HG02759 (cell line): ENCODE data around the gene TNFAIP3.
"Not testable (repeated sequence)": the region's sequence is repeated elsewhere in the genome, so short reads cannot be mapped to it uniquely, and the experiment has no call there.

Experiments used
- ATAC-seq: cut with Tn5 transposase; IDR thresholded peaks from one replicate; pipeline ENCODE4 v1.9.1; 2021; ENCODE audit warnings: mild to moderate bottlenecking, moderate library complexity; ENCODE audit not compliant: unreplicated experiment

TNFAIP3 gene

DNA sequence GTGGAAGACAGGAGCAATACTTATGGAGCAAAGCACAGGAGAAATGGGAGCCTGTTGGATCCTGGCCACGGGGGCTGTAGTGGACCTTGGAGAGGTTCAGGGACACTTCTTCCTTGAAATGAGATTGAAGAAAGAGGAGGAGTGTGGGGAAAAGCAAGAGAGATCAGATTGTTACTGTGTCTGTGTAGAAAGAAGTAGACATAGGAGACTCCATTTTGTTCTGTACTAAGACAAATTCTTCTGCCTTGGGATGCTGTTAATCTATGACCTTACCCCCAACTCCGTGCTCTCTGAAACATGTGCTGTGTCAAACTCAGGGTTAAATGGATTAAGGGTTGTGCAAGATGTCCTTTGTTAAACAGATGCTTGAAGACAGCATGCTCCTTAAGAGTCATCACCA lies 22.7 kb upstream of the TNFAIP3 start:
- not testable (repeated sequence) for ATAC-seq

DNA sequence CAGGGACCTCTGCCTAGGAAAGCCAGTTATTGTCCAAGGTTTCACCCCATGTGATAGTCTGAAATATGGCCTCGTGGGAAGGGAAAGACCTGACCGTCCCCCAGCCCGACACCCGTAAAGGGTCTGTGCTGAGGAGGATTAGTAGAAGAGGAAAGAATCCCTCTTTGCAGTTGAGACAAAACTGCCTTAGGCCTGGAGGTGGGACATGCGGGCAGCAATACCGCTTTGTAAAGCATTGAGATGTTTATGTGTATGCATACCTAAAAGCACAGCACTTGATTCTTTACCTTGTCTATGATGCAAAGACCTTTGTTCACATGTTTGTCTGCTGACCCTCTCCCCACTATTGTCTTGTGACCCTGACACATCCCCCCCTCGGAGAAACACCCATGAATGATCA lies 22.3 kb upstream of the TNFAIP3 start:
- ATAC-seq: not testable (repeated sequence)

DNA sequence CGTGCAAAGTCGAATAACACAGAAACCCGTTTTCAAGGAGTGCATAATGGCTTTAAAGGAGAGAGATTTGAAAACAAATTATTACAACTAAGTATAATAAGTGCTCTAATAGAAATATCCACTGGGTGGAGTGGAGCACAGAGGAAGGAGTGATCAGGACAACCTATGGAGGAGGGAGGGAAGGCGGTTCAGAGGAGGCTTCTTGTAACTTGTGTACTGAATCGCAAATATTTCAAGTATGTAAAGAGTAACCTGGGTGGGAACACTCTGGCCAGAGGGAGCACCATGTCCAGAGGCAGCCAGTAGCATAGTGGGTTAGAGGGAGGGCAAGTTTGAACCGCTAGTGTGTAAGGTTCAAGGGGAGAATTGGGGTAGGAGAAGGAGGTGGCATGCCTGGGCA lies 21.6 kb upstream of the TNFAIP3 start:
- no peak for ATAC-seq

DNA sequence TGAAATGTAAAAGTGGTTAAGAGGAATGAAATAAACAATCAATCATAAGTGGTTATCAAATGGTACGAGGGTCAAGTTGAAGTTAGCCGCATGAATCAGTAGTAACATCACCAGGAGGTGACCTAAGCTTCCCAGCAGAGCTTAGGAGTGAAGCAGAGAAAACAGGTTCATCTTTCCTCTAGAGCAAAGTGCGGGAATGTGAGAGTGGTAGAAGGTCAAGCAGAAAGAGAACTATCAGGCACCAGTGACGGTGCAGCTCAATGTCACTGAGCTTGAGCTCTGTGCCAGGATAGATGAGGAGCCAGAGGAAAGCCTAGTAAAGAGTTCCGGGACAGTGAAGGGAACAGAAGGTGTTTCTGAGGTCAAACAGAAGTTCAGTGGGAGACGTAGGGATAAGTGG lies 20.8 kb upstream of the TNFAIP3 start:
- no peak for ATAC-seq

DNA sequence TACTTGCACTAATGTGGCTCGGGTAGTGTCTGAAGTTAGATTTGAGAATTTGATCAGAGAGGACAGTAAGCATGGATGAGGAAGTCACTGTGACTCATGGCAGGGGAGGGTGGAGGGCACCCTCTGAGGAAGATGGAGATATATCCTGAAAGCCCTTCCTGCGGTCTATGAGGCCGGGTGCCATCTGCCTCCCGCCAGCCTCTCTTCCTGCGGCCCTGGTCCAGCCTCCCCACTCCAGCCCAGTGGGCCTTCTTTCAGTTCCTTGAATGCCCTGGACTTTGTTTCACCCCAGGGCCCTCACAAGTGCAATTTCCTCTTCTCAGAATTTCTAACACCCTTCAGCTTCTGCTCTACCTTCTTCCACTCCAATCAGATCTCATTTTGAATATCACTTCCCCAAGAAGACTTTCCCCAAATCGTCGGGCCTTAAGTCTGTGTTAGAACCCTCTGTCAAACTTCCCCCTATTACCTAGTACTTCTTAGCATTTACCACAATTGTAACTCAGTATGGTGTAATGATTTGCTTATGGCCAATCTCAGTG lies 20.2 kb upstream of the TNFAIP3 start:
- ATAC-seq: peak; percentile 64

DNA sequence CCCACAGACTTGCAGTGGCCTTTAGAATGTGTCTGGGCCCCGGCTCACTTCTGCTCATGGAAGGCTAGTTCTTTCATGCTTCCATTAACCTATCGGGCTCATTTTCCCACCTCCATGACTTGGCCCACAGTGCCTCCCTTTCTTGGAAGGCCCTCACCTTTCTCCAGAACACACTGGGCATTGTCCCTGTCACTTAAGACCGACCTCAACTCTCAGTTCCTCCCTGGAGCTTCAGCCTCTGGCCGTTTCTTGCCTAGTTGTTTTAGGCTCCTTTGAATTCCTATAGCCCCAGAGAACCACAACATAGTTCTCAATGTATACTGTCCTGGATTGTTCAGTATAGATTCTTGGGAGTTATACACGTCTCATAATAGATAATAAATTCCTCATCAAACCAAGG lies 19.3 kb upstream of the TNFAIP3 start:
- ATAC-seq: no peak

DNA sequence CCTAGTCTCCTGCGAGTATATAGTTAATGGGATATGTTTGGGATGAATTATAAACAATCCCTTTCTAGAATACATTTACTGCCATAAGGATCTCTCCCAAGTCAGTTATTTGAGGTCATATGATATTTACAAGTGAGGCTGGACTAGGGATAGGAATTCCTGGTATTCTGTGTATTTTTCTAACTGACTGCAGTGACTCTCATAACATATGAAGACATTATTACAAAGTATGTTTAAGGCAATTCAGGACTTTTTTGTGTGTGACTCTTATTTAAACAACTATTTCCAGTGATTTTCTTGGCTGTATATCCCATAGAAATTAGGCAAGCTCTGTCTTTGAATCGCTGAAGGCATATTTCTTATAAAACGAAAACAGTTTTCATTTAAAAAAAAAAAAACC lies 18.4 kb upstream of the TNFAIP3 start:
- ATAC-seq: no peak

DNA sequence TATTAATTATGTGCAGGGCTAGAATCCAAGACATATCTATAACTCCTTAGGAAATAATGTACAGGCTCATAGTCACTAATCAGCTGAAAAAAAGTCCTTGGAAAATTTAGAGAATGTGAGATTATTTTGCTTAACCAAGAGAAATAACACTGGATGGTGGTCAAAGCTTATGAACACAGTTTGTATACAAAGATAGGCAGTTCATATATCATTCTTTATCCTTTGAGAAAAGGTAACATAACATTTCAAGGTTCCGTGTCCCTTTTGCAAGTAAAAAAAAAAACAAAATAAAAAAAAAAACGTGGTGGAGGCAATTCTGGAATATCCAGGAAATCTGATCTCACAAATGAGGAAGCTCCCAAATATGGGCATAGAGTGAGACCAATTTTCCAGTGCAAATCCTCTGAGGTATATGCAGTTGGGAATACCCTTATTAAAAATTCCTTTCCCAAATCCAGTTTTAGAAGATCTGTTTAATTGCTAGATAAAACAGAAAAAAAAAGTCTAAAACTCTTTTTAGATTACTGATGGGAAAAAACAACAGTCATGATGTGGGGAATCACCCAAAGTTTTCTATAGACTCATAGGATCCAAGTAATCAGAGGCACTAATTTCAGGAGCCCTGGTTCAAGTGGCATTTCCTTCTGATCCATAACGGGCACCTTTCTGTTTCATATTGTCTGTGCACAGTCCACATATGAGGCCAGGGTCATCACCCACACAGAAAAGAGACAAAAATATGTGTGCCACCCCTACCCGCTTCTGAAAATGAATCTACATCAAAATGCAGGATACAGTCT lies 17.7 kb upstream of the TNFAIP3 start:
- ATAC-seq: peak; percentile 46

DNA sequence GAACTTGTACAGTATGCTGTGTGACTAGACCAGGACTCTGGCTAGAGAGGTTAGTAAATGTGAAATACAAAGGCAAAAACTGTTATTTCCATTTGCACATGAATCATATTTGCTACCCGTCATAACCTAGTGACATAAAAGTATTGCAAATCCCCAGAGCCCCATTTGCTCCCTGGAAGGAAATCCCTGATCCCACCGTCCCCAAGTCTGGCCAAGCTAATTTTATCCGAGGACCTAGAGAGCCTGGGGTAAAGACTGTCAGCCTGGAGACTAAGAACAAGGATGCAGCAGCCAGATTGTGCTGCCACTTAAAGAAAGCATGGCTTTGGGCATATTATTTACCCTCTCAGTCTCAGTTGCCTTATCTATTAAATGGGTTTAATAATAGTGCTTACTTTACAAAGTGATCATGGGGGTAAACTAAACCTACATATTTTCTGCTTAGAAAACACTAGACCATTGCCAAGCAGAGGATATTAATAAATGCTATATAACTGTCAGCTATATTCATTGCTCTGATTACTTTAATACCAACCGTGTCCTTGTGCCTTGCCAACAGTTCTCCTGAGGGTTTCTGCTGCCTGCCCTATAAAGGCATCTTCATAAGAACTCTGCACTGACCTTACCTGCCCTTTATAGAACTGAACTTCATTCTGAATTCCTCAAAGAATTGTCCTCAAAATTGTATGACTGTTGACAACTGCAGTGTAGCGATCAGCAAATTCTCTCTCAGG lies 16.9 kb upstream of the TNFAIP3 start:
- no peak for ATAC-seq

DNA sequence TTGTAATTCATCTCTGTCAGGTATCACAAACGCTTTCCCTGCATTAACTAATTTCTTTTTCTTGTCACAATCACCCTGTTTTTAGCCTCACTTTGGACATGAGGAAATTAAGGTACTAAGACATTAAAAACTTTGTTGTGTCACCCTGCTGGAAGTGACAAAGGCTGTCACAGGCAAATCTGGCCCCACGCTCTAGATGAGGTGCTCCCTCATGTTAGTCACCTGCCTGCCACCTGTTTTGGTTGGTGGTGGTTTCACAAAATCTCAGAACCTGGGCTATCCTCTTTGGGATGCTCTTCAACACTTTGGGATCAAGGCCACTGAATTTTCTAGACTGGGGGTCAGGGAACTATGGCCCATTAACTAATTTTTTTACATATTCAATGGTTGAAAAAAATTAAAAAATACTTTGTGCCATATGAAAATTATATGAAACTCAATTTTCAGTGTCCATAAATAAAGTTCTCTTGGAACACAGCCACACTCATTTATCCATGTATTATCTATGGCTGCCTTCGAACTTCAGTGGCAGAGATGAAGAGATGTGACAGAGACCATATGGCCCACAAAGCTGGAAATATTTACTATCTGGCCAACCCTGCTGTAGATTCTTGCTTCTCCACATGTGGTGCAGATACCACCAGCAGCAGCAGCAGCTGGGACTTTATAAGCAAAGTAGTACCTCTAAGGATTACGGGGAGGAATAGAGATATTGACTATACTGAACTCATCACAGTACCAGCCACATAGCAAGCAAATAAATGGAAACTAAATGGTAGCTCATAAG lies 16.1 kb upstream of the TNFAIP3 start:
- ATAC-seq: no peak

DNA sequence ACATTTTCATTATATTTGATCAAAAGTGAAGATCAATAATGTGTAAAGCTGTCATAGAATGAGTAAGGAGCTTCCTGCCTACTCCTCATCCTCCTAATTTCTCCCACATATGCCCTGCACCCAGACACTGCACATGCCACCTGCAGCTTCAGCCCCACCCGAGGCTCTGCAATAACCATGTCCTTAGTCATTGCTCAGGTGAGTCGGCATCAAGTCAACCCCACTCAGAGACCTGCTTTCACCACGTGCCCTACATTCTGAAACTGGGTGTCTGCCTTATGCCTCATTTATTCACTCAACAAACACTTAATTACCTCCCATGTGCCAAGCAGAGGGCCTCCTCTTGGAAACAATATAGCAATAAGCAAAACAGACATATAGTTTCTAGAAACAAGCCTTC lies 15.4 kb upstream of the TNFAIP3 start:
- ATAC-seq: no peak

DNA sequence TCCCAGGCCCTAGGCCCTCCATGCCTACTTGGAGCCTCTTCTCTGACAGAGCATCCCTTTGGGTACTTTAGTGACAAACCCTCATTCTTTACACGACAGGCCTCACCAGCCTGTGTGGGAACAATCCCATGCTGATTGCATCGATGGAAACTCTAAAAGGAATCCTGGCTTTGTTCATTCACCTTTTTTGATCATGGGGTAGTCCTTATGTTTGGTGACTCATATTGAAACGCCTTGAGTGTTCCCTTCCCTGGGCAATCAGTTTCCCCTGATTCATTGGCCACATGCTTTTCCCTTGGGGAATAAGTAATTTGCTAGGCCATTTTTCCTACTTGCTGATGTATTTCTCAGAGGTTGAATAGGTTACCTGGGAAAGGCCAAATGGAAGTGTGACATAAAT lies 14.7 kb upstream of the TNFAIP3 start:
- no peak for ATAC-seq

DNA sequence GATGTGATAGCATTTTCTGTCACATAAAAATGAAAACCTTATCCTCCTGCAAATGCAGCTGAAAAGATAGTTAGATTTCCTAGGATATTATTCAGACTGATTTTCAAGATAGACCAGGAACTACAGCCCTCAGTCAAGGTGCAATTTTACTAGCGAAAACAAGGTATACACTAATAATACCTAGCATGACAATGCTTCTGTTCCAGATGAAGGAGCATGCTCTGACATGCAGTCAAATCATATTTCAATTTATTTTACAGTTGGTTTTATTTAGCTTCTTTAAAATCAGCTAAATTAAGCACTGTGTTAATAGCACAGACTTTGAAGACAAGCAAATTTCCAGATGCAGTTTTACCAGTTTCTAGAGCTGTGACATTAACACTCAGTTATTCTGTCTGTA lies 14.2 kb upstream of the TNFAIP3 start:
- no peak for ATAC-seq

DNA sequence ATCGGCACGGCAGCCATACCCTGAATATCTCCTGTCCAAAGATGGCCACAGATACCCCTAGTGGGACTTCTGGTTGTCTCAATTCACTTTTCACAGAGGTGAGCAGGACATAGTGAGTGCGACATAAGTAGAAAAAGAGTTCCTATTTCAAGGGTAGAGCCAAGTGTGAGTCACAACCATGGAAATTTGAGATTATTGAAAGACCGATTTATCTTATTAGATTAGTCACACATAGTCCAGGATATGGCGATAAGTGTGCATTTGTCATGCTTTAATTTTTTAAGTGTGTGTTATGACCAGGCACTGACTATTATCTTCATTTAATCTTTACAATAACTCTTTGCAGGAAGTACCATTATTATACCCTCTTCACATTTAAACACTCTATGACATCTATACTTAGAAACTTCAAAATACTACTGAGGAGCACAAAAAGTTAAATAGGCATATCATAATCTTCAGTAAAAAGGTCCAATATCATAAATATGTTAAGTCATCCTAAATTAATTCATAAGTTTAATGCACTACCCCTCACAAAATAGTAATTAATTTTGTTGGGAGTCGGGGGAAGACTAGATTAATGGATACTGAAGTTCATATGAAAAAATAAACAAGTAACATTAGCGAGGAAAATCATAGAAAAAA lies 13.4 kb upstream of the TNFAIP3 start:
- no peak for ATAC-seq

DNA sequence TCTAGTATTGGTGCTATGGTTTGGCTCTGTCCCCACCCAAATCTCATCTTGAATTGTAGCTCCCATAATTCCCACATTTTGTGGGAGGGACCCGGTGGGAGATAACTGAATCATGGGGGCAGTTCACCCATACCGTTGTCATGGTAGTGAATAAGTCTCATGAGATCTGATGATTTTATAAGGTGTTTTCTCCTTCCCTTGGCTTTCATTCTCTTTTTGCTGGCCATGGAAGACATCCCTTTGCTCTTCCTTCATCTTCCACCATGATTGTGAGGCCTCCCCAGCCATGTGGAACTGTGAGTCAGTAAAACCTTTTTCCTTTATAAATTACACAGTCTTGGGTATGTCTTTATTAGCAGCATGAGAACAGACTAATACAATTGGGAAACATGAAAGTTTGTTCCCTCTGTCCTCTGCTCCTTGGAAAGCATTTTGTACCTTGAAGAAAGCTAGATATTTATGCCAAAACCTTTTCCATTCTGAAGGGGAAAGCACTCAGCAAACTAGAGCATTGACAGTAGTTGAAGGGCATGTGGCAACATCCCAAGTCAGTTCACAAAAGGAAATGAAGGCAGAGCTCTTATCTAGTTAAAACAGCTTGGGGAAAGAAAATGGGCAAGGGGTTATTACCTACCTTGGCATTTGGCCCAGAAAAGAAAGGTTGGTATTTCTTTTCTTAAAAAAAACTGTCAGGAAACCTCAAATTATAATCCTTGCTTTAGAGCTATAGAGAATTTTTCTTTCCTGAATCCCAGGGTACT lies 10.7 kb upstream of the TNFAIP3 start:
- no peak for ATAC-seq

DNA sequence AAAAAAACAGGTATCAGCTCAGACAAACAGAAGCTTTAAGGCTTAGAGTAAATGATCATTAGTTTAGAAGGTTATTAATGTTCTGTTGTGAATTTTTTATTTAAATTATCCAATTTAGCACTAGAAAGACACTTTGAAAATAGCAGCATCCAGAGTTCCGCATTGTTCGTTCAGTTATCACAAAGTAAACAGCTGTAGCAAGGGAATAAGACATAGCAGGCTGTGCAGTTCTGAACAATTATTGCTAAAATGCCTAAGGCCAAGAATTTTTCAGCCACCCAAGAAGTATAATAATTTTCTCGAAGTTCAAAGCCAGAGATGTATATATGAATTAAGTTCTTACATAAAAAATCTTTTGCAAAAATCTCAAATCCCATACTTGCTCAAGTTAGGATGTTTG lies 8.0 kb upstream of the TNFAIP3 start:
- no peak for ATAC-seq

DNA sequence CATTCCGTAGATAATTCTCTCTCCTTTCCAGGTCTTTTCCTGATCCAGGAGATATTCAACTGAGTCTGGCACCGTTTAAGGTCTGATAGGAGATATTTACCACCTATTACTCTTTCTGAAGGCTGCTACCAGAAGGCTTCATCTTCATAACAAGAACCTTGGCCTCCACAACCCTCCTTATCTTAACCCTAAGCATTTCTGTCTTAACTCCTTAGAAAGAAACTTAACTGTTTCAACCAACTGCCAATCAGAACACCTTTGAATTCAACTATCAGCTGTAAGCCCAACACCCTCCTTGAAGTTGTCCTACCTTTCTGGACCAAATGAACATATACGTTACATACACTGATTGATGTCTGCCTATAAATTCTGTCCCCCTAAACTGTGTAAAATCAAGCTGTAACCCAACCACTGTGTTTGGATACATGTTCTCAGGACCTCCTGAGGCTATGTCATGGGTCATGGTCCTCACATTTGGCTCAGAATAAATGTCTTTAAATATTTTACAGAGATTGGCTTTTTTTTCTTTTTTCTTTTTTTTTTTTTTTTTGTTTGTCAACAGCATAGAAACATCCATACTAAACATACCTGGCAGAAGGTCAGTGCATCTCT lies 6.6 kb upstream of the TNFAIP3 start:
- no peak for ATAC-seq

DNA sequence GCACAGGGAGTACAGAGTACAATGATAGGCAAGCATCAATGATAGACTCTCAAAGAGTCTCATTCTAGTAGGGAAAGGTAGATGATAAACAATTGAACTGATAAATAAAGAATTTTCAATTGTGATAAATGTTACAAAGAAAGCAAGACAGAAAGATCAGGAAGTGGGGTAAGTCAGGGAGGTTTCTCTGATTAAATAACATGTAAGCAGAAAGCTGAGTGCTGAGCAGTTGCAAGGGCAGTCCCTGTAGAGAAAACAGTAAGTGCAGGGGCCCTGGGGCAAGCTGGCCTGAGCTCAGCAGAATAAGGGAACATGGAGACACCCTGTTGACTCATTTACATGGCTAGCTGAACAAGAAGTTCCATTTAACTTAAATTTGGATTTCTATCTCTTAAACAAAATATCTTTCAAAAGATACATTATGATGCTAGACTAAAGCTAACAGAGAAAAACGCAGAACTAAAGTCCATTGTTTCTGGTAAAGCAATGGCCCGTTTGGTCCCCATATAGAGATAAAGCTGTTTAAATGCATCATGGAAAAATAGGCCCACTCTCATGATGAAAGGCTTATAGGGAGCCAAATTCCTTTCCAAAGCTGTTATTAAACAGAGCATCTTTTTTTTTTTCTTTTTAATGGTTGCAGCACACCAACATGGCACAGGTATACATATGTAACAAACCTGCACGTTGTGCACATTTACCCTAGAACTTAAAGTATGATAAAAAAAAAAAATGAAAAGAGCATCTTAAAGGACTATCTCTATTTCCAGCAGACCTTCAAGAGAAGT lies 5.3 kb upstream of the TNFAIP3 start:
- no peak for ATAC-seq
